ENCODE results near the gene KLHDC3. TPM values are rescaled to one million over a fixed set of nuclear protein-coding genes. Genes with fewer than 3 reads are reported as not detected.

The KLHDC3 gene
- total and polyA plus RNA-seq, 2 experiments from 2014 or later = 88.2 to 184 TPM

DNA sequence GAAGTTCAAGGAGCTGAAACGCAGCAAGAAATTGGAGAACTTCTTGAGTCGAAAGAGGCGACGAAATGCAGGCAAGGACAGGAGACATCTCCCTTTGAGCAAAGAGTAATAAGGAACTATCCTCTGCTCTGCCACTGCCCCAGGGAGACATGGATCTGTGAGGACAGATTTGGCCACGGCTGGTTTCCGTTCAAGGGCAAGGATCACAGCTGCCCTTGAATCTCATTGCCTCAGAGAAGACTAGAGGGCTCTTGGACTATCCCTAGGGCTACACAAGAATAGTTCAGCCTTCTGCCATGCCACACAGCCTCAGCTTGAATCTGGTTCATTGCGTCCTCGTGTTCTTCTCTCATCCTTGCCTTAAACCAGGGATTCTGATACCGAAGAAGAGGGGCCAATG lies 15.1 kb downstream of the KLHDC3 start (continued):
- TF ChIP-seq, protein P1, sequence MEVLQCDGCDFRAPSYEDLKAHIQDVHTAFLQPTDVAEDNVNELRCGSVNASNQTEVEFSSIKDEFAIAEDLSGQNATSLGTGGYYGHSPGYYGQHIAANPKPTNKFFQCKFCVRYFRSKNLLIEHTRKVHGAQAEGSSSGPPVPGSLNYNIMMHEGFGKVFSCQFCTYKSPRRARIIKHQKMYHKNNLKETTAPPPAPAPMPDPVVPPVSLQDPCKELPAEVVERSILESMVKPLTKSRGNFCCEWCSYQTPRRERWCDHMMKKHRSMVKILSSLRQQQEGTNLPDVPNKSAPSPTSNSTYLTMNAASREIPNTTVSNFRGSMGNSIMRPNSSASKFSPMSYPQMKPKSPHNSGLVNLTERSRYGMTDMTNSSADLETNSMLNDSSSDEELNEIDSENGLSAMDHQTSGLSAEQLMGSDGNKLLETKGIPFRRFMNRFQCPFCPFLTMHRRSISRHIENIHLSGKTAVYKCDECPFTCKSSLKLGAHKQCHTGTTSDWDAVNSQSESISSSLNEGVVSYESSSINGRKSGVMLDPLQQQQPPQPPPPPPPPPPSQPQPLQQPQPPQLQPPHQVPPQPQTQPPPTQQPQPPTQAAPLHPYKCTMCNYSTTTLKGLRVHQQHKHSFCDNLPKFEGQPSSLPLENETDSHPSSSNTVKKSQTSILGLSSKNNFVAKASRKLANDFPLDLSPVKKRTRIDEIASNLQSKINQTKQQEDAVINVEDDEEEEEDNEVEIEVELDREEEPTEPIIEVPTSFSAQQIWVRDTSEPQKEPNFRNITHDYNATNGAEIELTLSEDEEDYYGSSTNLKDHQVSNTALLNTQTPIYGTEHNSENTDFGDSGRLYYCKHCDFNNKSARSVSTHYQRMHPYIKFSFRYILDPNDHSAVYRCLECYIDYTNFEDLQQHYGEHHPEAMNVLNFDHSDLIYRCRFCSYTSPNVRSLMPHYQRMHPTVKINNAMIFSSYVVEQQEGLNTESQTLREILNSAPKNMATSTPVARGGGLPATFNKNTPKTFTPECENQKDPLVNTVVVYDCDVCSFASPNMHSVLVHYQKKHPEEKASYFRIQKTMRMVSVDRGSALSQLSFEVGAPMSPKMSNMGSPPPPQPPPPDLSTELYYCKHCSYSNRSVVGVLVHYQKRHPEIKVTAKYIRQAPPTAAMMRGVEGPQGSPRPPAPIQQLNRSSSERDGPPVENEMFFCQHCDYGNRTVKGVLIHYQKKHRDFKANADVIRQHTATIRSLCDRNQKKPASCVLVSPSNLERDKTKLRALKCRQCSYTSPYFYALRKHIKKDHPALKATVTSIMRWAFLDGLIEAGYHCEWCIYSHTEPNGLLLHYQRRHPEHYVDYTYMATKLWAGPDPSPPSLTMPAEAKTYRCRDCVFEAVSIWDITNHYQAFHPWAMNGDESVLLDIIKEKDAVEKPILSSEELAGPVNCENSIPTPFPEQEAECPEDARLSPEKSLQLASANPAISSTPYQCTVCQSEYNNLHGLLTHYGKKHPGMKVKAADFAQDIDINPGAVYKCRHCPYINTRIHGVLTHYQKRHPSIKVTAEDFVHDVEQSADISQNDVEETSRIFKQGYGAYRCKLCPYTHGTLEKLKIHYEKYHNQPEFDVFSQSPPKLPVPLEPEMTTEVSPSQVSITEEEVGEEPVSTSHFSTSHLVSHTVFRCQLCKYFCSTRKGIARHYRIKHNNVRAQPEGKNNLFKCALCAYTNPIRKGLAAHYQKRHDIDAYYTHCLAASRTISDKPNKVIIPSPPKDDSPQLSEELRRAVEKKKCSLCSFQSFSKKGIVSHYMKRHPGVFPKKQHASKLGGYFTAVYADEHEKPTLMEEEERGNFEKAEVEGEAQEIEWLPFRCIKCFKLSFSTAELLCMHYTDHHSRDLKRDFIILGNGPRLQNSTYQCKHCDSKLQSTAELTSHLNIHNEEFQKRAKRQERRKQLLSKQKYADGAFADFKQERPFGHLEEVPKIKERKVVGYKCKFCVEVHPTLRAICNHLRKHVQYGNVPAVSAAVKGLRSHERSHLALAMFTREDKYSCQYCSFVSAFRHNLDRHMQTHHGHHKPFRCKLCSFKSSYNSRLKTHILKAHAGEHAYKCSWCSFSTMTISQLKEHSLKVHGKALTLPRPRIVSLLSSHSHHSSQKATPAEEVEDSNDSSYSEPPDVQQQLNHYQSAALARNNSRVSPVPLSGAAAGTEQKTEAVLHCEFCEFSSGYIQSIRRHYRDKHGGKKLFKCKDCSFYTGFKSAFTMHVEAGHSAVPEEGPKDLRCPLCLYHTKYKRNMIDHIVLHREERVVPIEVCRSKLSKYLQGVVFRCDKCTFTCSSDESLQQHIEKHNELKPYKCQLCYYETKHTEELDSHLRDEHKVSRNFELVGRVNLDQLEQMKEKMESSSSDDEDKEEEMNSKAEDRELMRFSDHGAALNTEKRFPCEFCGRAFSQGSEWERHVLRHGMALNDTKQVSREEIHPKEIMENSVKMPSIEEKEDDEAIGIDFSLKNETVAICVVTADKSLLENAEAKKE (CRISPR knock-in tag; IDR thresholded peaks at IDR 0.05) = no peak

DNA sequence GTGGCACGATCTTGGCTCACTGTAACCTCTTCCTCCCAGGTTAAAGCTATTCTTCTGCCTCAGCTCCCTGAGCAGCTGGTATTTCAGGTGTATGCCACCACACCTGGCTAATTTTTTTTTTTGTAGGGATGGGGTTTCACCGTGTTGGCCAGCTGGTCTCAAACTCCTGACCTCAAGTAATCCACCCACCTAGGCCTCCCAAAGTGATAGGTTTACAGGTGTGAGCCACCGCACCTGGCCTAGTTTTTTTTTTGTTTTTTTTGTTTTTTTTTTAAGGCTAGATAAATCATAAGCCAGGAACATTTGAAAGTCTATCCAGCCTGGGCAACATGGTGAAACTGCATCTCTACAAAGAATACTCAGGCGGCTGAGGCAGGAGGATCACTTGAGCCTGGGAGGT lies 18.3 kb downstream of the KLHDC3 start:
- no peak overlapping the region for H3K4me3 ChIP-seq
- DNase-seq (ENCODE audit: low spot score) (no peak), ATAC-seq (no peak)
- no peak overlapping the region for H3K4me2 ChIP-seq
- peaks cover 12% of the 10 kb centered on the region for H4K20me1 ChIP-seq (replicated peaks; ENCODE audit: insufficient read depth)
- no peaks in the 10 kb centered on the region for H3K4me1 ChIP-seq (ENCODE audit: insufficient read depth)
- no peaks in the 10 kb centered on the region for H3K27me3 ChIP-seq (ENCODE audit: insufficient read depth)
- H3K27ac ChIP-seq (ENCODE audit: low read depth) = 0 out of 2 replicates have a peak overlapping the region, but pooled peaks have one; percentile 59
- no peak for TF ChIP-seq CREB1 (CRISPR knock-in tag; IDR thresholded peaks at IDR 0.05; ENCODE audit: low read depth)
- TF ChIP-seq, protein P2, sequence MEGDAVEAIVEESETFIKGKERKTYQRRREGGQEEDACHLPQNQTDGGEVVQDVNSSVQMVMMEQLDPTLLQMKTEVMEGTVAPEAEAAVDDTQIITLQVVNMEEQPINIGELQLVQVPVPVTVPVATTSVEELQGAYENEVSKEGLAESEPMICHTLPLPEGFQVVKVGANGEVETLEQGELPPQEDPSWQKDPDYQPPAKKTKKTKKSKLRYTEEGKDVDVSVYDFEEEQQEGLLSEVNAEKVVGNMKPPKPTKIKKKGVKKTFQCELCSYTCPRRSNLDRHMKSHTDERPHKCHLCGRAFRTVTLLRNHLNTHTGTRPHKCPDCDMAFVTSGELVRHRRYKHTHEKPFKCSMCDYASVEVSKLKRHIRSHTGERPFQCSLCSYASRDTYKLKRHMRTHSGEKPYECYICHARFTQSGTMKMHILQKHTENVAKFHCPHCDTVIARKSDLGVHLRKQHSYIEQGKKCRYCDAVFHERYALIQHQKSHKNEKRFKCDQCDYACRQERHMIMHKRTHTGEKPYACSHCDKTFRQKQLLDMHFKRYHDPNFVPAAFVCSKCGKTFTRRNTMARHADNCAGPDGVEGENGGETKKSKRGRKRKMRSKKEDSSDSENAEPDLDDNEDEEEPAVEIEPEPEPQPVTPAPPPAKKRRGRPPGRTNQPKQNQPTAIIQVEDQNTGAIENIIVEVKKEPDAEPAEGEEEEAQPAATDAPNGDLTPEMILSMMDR (conservative IDR thresholded peaks at IDR 0.05; ENCODE audit: low read depth in 2 of 2) = no peak
- no peak for TF ChIP-seq NANOG (IDR thresholded peaks at IDR 0.05; ENCODE audit: borderline replicate concordance)
- no peak for TF ChIP-seq POLR2AphosphoS5 (IDR thresholded peaks at IDR 0.05; ENCODE audit: low read depth)
- no peak for TF ChIP-seq EZH2phosphoT487 (IDR thresholded peaks at IDR 0.05; ENCODE audit: unreplicated experiment)
- TF ChIP-seq, protein P3, sequence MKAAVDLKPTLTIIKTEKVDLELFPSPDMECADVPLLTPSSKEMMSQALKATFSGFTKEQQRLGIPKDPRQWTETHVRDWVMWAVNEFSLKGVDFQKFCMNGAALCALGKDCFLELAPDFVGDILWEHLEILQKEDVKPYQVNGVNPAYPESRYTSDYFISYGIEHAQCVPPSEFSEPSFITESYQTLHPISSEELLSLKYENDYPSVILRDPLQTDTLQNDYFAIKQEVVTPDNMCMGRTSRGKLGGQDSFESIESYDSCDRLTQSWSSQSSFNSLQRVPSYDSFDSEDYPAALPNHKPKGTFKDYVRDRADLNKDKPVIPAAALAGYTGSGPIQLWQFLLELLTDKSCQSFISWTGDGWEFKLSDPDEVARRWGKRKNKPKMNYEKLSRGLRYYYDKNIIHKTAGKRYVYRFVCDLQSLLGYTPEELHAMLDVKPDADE (IDR thresholded peaks at IDR 0.05) = no peak
- TF ChIP-seq JUNB (IDR thresholded peaks at IDR 0.05; ENCODE audit: unreplicated experiment) = no peak
- TF ChIP-seq, protein P4, sequence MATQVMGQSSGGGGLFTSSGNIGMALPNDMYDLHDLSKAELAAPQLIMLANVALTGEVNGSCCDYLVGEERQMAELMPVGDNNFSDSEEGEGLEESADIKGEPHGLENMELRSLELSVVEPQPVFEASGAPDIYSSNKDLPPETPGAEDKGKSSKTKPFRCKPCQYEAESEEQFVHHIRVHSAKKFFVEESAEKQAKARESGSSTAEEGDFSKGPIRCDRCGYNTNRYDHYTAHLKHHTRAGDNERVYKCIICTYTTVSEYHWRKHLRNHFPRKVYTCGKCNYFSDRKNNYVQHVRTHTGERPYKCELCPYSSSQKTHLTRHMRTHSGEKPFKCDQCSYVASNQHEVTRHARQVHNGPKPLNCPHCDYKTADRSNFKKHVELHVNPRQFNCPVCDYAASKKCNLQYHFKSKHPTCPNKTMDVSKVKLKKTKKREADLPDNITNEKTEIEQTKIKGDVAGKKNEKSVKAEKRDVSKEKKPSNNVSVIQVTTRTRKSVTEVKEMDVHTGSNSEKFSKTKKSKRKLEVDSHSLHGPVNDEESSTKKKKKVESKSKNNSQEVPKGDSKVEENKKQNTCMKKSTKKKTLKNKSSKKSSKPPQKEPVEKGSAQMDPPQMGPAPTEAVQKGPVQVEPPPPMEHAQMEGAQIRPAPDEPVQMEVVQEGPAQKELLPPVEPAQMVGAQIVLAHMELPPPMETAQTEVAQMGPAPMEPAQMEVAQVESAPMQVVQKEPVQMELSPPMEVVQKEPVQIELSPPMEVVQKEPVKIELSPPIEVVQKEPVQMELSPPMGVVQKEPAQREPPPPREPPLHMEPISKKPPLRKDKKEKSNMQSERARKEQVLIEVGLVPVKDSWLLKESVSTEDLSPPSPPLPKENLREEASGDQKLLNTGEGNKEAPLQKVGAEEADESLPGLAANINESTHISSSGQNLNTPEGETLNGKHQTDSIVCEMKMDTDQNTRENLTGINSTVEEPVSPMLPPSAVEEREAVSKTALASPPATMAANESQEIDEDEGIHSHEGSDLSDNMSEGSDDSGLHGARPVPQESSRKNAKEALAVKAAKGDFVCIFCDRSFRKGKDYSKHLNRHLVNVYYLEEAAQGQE (IDR thresholded peaks at IDR 0.05; ENCODE audit: unreplicated experiment) = no peak
- TF ChIP-seq EZH2 (IDR thresholded peaks at IDR 0.05; ENCODE audit: low read depth, unreplicated experiment) = no peak
- no peak for TF ChIP-seq ZNF331 (CRISPR knock-in tag; IDR thresholded peaks at IDR 0.05; ENCODE audit: low read depth)
- TF ChIP-seq ZNF114 (CRISPR knock-in tag; IDR thresholded peaks at IDR 0.05) = no peak
- TF ChIP-seq STAT1 (IDR thresholded peaks at IDR 0.05; ENCODE audit: unreplicated experiment) = no peak
- Mint-ChIP-seq H3K9me3 (no peaks in the 10 kb centered on the region), H3K36me3 (ENCODE audit: low read depth) (peaks cover 78% of the 10 kb centered on the region), H3K4me1 (no peaks in the 10 kb centered on the region), H3K27ac (no peak overlapping the region), H3K27me3 (ENCODE audit: insufficient read depth, low read depth, poor library complexity) (peaks cover 3% of the 10 kb centered on the region), H3K4me3 (no peak overlapping the region)
- H3K36me3 ChIP-seq (ENCODE audit: insufficient read depth) = peaks cover 27% of the 10 kb centered on the region
- no peaks in the 10 kb centered on the region for H3K9me2 ChIP-seq (ENCODE audit: insufficient read depth)
- H2AFZ ChIP-seq = no peak overlapping the region
- peaks cover 21% of the 10 kb centered on the region for H3F3A ChIP-seq (replicated peaks; ENCODE audit: low read depth)
- H3K79me2 ChIP-seq (replicated peaks; ENCODE audit: insufficient read depth) = no peaks in the 10 kb centered on the region
